T-helper 1 cell treated with Interleukin-12 subunit alpha and Interleukin-12 subunit beta and Interleukin-4 antibody, amounts not matched to agents 30 ng/mL and 1 ng/mL, for 36 hours (primary cell): Measurements from ENCODE around the gene BACH2. TPM values are rescaled to one million over a fixed set of nuclear protein-coding genes. Genes with fewer than 3 reads are reported as not detected.

Experiments
- intact Hi-C: fragments of 100-400 bp; cut with micrococcal nuclease; formaldehyde crosslinking; loops from one replicate; pipeline ENCODE4 v1.15.1; 2024
- total RNA-seq: library from RNA; stranded (reverse); gene quantifications from 2 replicates; pipeline ENCODE4 v1.2.3, GENCODE V29; 2022

Gene BACH2
- total RNA-seq, 1 donor from 2014 or later: 25.5 TPM

DNA sequence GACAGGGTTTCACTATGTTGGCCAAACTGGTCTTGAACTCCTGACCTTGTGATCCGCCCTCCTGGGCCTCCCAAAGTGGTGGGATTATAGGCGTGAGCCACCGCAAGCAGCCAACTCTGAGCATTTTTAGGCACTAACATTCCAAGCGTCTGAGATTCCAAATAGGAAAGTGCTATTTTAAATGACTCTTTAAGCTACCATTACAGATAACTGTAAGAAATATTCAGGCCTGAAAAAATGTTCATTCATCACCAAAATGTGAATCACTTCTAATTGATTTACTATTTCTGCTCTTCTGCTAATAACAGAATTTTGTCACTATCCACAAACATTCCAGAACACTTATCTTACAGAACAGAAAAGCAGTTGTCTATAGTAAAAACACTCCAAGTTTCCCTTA lies 106.5 kb downstream of the BACH2 start:
- intact Hi-C loops: loop anchor here (10.0 kb wide), 1 partner anchor 815 kb away; no protein-coding TSS in a partner anchor

DNA sequence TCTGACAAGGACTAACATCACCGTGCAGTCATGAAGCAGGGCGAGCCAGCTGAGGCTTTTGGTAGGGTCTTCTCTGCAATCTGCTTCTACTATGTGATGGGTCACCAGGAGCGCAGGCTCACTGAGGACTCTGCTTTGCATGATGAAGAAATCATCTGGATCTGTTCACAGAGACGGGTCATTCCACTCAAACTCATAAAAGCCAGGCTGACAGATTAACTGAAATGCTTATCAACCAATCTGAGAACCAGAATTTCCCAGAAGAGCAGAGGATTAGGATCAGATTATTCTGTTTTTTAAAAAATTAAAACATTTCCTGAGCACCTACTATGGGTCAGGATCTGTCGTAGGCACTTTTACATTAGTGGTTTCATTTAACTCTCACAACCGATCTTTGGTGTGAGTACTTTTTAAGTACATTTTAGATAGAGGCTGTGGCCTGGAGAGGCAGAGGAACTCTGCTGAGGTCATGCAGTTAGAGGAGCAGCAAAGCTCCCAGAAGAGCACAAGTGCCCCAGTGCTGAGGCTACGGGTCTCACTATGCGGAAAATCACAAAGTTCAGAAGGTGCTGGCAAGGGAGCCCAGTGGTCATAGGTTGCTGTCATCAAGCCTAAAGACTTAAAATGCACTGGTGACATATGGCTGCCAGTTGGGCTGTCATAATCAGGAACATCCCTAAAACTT lies 109.1 kb downstream of the BACH2 start:
- intact Hi-C loops: loop anchor here (1.0 to 10.0 kb wide), 9 partner anchors 8 to 833 kb away; partner anchors contain the start of genes MAP3K7 and UBE2J1

DNA sequence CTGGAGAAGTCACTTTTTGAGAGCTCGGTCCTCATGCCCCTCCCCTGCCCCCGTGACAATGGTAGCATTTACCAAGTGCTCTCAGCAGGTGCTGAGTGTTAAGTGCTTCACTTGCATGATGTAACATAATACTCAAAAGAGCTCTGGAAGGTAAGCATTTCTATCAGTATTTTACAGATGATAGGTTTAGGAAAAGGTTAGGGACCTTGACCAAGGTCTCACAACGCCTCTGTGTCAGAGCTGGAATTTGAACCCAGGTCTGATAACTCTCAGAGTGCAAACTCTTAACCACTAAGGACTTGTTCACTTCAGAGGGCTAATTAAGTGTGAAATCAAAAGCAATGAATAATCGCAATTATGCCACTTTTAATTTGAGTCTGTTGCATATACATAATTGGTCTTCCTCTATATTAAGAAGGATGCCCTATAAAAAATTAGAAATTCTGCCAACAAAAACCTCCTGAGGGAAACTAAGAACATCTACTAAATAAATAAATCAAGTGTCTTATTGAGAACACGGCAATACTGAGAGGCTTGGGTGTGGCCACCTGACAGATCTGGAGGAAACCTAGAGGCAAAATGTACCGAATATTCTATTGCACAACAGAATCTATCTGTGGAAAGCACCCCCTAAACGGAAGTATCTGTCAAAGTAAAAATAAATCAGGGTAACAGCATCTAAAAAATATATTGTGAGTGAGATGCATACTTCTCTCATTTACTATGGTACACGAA lies 109.8 kb downstream of the BACH2 start:
- intact Hi-C loops: loop anchor here (1.0 to 10.0 kb wide), 9 partner anchors 8 to 832 kb away; partner anchors contain the start of genes MAP3K7 and UBE2J1

DNA sequence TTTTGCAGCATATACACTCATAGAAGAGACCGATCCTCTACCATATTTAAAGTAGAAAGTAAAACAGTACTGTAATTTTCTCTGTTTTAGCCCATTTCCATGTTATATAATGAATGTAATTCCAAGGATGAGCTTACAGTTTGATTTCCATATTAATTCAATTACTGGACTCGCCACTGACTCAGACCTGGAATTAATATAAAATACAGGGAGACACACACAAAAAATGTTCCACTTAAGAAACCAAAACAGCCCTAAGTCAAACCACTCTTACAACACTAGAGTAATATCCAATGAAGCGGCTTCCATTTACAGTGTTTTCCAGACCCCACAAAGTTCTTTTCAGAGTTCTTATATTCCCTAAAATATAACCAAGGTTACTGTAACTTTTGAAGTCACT lies 110.6 kb downstream of the BACH2 start:
- intact Hi-C loops: loop anchor here (2.0 to 10.0 kb wide), 6 partner anchors 77 to 831 kb away; partner anchors contain the start of genes MAP3K7 and UBE2J1

DNA sequence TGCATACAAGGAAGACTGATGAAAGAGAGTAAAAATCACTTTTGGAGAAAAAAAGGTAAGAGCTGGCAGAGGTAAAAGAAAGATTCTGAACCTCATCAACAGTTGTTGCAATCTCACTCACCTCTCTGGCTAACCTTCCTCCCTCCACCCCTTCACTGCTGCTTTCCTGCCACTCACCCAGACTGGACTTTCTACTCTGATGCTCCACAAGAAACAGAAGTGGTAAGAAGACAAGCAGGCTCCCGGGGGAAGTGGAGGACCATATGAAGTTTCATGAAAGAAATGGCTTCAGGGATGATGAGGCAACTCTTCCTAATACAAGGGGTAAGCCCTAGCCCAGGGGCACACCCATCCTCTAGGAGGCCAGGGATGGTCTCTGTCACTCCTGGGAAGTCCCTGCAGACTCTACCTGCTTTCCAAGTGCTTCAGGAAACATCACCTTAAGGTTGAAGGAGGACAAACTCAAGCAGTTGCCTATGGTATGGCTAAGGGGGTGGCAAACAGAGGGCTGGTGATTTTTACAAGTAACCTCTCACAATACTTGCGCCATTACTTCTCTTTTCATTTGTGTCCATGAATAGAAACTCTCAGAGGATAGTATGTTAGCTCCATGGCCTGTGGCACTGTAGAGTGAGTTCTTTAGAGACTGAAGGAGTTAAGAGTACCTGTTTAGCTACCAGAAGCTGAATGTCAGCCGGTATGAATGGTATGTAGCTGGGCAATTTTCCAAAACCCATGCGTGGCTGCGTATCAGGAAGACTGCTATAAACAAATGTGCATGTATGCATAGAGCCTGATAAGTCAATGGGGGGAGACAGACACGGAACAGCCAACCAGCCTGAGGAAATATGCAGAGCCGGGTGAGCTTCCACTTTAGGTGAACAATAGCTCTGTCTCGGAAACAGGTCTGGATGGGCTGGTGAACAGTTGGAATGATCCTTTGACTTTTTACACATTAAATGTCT lies 112.0 kb downstream of the BACH2 start:
- intact Hi-C loops: loop anchor here (10.0 kb wide), 2 partner anchors 400 to 830 kb away; partner anchors contain the start of genes MAP3K7 and UBE2J1

DNA sequence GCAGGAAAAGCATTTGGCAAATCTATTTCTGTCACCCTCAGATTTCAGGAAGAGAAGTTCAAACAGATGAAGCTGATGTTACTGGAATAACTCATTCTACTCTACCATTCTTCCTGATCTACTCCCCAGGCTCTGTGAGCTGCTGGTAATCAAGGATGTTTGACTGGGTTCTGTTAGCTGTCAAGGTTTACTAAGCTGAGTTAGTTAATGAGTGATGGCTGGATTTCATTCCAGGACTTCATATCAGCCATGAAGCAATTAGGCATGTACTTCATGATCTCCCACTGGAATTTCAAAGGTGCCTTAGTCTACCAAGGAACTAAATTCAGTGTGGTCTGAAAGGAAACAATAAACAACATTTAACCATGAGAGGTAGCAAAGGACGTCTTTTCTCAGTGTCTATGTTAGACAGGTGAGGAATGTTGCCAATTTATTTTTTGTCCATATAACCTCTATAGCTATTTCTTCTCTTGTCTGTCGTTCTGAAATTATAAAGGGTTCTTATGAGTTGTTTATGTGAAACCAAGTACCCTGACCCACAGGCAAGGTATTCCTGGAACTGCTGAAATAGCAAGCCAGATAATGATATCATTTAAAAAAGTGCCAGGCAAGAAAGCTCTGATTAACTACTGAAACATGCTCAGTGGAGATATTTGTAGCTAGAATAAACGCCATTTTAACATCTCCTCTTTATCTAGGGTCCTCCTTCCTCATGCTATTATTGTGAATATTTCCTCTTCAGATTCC lies 112.9 kb downstream of the BACH2 start:
- intact Hi-C loops: loop anchor here (10.0 kb wide), 2 partner anchors 401 to 829 kb away; partner anchors contain the start of genes MAP3K7 and UBE2J1

DNA sequence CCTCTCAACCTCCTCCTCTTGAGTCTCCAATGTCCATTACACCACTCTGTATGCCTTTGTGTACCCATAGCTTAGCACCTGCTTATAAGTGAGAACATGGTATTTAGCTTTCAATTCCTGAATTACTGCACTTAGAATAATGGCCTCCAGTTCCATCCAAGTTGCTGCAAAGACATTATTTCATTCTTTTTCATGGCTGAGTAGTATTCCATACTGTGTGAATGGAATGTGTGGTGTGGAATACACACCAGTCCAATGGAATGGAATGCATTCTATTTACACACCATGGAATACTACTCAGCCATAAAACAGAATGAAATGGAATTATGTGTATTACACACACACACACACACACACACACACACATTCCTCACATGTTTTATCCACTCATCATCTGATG lies 116.1 kb downstream of the BACH2 start:
- intact Hi-C loops: loop anchor here (10.0 kb wide), 2 partner anchors 404 to 826 kb away; partner anchors contain the start of genes MAP3K7 and UBE2J1

DNA sequence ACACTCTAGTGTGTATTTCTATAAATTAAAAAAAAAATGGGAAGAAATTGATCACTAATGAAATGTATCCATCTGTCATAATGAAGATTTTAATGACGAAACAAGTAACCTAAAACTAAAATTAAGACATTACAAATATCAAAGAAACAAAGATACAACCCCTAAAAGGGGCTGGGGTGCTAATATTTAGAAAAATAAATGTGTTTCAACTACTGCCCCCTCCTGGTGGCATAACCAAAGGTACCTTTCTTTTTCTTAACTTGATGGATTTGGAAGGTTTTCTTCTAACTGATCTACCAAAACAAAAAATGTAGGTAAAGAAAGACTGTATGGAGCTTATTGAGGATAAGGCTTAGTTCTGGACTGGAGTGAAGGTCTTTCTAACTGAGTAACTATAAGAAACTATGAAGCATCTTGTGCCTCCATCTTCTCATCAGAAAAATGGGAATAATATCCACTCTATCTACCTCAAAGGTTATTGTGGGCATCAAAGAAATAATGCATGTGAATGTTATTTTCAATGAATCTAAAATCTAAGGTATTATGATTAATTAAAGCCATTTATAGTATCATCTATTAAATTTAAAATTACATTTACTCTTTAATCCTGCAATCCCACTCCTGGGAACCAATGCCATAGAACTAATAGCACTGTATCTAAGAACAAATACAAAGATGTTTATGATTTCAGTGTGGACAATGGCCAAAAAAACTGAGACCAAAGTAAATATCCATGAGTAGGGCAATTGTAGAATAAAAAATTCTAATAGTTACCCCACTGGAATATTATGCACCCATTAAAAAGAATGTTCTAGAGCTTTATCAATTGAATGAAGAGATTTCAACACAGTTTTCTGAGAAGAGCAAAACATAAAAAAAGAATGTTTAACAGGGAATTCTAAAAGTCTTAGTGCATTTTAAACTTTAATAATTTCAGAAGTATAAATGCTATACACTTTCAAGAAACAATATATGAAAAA lies 117.2 kb downstream of the BACH2 start:
- intact Hi-C loops: loop anchor here (1.0 to 10.0 kb wide), 9 partner anchors 8 to 825 kb away; partner anchors contain the start of genes CASP8AP2, MAP3K7 and UBE2J1

DNA sequence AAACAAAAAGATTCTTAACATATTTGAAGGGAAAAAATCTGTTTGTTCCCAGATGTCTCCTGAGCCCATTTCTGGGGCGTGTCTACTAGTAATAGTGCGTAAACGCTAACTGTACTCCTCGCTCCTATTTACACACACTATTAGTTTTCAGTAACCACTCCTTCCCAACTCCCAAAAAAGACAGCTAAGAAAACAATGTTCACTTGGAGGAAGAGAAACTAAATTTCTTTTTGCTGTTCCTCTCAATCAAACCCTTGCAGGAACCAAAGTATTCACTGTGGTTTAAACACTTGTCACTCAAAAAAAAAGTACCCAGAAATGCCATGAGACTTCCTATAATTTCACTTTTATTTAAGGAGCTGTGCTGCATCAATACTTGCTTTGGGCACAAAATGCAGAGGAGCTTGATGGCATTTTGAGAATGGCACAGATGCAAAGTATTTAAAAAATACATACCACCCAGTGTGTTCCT lies 118.2 kb downstream of the BACH2 start:
- intact Hi-C loops: loop anchor here (2.0 kb wide), 3 partner anchors 68 to 350 kb away; partner anchors contain the start of gene CASP8AP2

DNA sequence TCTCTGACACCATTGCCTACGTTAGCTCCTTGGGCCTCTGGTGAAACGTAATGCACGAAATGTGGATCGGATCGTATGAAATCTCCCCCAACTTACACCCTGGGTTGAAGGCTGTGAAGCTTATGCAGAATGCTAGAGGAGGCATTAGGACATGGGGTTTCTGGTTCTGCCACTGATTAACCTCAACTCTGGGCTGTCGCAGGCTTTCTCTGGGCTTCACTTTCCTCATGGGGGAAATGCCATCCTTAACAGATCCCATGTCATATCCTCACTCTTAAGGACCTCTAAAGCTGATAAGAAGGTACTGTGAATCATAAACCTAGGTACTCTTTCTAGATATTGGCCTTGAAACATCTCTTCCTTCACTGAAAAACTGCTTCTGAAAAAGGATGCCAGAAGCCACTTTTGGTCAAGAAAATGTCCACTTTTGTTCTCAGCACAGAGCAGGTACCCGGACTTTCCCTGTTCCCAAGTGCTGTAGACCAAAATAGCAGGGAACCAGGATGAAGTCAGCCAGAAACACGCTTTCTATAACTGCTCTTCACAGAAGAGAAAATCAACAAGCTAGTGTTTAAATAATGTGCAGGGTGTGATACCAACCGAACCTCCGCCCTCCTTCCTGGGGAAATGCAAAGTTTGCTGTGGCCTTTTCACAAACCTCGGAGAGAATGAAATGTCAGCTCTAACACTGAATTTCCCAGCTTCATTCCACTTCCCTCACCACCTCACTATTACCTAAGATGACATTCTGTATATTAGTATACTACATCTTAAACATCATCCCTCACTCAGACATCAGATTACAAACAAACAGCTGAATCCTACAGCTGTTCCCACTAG lies 118.9 kb downstream of the BACH2 start:
- intact Hi-C loops: loop anchor here (2.0 kb wide), 3 partner anchors 67 to 349 kb away; partner anchors contain the start of gene CASP8AP2

DNA sequence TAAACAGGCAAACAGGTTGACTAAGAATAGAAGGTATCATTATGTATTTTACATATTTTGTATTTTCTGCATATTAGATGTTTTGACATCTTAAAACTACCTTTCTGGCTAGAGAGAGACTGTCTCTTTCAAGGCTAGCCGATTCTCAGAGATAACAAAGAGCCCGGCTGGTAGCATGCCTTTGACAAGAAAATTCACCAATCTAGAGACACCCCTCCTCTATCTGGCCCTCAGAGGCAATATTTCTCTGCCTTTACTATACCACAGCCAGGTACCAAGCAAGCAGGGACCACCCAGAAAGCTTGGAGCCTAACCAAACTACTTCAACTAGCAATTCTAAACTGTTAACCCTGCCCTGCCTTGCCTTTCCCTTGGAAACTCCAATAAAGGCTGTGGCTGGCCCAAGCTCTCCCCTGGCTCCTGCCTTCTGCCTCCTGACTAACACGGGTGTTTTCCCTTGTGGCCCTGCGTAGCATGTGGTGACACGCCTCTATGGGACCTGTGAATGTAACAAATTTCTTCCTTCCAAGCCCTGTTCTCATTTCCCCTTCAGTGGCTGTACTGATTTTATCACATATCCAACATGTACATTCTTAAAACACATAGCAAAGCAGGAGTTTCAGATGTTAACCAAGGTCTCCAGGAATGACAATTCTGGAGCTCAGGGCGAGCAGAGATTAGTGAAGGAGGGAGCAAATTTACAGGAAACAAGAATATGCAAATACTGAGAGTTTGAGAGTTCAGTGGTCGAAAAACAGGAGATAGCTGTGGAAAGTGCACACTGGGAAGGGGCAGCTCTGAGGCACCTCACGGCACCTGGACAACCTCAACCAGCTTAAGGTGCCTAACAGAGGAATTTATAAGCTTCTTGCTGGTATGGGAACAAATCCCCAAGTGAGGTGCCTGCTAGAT lies 120.8 kb downstream of the BACH2 start:
- intact Hi-C loops: loop anchor here (1.0 kb wide), 1 partner anchor 95 kb away; no protein-coding TSS in a partner anchor

DNA sequence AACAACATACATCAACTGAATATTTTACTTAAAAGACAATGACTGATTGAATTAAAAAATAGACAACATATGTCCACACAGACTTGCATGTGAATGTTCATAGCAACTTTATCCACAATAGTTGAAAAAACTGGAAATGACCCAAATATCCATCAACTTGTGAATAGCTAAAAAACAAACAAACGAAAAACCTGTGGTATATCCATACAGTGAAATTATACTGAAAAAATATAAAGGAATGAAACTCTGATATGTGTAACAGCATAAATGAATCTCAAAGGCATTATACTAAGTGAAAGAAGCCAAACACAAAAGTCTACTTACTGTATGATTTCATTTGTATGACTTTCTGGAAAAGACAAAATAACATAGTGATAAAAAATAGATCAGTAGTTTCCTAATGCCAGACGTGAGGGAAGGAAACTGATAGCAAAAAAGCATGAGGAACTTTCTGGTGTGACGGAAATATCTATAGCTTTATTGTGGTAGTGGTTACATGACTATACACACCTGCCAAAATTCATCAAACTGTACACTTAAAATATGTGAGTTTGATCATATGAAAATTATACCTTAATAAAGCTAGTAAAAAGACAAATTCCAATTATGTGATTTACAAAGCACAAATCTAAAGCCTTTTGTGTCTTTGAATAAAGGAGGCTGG lies 123.2 kb downstream of the BACH2 start:
- intact Hi-C loops: no loop called here

DNA sequence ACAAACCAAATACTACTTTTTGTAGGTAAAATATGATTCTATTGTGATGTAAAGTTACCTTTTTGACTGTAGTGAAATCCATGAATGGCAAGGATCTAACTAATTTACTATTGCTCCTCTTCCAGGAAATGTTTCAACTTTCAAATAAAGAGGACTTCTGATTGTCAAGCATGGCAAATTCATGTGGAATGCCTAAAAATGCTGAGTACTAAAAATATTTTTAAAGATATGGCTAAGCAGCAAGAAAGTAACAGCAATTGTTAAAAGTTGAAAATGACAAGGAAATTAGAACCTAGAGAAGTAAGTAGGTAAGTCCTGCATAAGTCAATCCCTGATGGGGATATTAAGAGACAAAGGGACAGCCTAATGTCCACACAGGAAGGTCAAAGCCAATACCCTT lies 126.0 kb downstream of the BACH2 start:
- intact Hi-C loops: no loop called here

DNA sequence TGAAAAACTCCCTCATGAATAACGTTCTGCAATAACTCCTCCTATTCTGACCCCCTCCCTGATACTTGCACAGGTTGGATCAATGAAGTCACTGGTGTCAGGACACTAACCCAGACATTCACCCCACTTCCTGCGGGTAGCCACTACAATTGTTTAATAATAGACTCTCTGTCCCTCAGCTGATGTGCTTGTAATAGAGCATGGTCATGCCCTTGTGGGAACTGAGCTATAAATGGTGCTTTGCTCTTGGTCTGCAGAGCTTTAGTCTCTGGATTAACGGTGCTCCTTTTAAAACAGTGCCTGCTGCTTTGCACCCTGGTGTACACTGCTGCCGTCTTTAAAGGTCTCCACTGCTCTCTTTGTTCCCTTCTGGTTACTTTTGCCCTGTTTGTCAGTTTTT lies 127.3 kb downstream of the BACH2 start:
- intact Hi-C loops: no loop called here

DNA sequence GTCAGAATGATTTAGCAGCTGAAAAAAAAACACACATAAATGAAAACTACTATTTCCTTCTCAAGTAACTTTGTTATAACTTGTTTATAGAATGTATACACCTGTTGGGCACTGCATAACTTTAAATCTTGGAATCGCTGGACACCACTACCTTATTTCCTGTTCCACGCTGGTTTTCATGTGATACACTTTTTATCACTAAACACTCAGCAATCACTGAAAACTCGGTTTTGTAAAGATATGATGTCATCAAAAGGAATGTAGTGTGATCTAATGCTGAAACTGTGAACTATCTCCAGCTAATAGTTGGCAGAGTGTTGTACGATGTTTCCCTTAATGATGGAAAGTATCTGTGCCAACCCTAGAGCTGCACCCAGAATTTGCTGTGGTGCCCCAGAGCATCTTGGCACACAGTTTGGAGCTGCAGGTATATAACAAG lies 127.9 kb downstream of the BACH2 start:
- intact Hi-C loops: no loop called here
